Body of pancreas (tissue), 4 donors: Measurements from ENCODE around the gene EIF1AY. TPM values are rescaled to one million over a fixed set of nuclear protein-coding genes. Genes with fewer than 3 reads are reported as not detected.
"Not testable (repeated sequence)": the region's sequence is repeated elsewhere in the genome, so short reads cannot be mapped to it uniquely, and the experiment has no call there.

Experiments used
- ATAC-seq: fragments of 150-250 bp; one replicate; pipeline ENCODE4 v1.9.1; 2016
- DNase-seq, 4 donors: peaks; one replicate each; pipeline ENCODE4 v3.0.0-alpha.2; 2019
- H3K27ac ChIP-seq, 4 donors: fragments of 200-600 bp; sonication (generic); 1 replicate in 3 of 4; 2 replicates in 1 of 4; pipeline versions ENCODE4 v1.5.1 to v1.6.1; 2016 to 2019; ENCODE audit warnings: mild to moderate bottlenecking in 1 of 4, mixed read lengths in 1 of 4, moderate library complexity in 1 of 4
- H3K27me3 ChIP-seq, 2 donors: fragments of 200-600 bp; sonication (generic); one replicate each; pipeline ENCODE4 v1.6.0; 2016; ENCODE audit warnings: mild to moderate bottlenecking in 1 of 2
- H3K36me3 ChIP-seq, 2 donors: fragments of 200-600 bp; sonication (generic); replicated peaks in 1 of 2; 2 replicates each; pipeline ENCODE4 v1.5.1; 2016; ENCODE audit warnings: low read depth in 2 of 2; ENCODE audit not compliant: insufficient read depth in 1 of 2
- H3K4me1 ChIP-seq: fragments of 200-600 bp; sonication (generic); one replicate; pipeline ENCODE4 v1.6.0; 2016
- H3K4me3 ChIP-seq, 2 donors: fragments of 200-600 bp; sonication (generic); 1 replicate in 1 of 2; 2 replicates in 1 of 2; pipeline ENCODE4 v1.5.1; 2016 to 2019
- H3K9me3 ChIP-seq, 3 donors: fragments of 200-600 bp; sonication (generic); 1 replicate in 2 of 3; 2 replicates in 1 of 3; pipeline ENCODE4 v1.5.1; 2016
- POLR2A ChIP-seq, 3 donors: fragments of 450-650 bp; IDR thresholded peaks; one replicate each; pipeline ENCODE4 v1.6.1; 2016; ENCODE audit warnings: antibody characterized with exemption in 3 of 3, mild to moderate bottlenecking in 2 of 3
- WGBS, 2 donors: methylation state at CpG; one replicate each; pipeline ENCODE4 v1.1.5; 2017; 5-methylcytosine and 5-hydroxymethylcytosine counted together
- intact Hi-C: fragments of 100-400 bp; cut with DNase I; formaldehyde crosslinking; loops from one replicate; pipeline ENCODE4 v1.15.1; 2023
- total RNA-seq, 2 donors: library from RNA; depleted of rRNA; stranded (reverse); fragments of >200 nt; gene quantifications; one replicate each; pipeline ENCODE4 v1.1.0, GENCODE V29; 2016
- TF ChIP-seq, protein P1 (sequence below), 7 experiments: fragments of 450-650 bp in 4 of 7; fragments of 200-600 bp in 3 of 7; sonication (generic) in 3 of 7; IDR thresholded peaks; one replicate each; pipeline ENCODE4 v1.5.1; 2016 to 2019; ENCODE audit warnings: antibody characterized with exemption in 7 of 7

The EIF1AY gene
- total RNA-seq, 2 donors from 2014 or later = not detected

- no peak overlapping the region for H3K27ac ChIP-seq
- TF ChIP-seq POLR2A (IDR thresholded peaks at IDR 0.05) = no peak
- TF ChIP-seq, protein P1, sequence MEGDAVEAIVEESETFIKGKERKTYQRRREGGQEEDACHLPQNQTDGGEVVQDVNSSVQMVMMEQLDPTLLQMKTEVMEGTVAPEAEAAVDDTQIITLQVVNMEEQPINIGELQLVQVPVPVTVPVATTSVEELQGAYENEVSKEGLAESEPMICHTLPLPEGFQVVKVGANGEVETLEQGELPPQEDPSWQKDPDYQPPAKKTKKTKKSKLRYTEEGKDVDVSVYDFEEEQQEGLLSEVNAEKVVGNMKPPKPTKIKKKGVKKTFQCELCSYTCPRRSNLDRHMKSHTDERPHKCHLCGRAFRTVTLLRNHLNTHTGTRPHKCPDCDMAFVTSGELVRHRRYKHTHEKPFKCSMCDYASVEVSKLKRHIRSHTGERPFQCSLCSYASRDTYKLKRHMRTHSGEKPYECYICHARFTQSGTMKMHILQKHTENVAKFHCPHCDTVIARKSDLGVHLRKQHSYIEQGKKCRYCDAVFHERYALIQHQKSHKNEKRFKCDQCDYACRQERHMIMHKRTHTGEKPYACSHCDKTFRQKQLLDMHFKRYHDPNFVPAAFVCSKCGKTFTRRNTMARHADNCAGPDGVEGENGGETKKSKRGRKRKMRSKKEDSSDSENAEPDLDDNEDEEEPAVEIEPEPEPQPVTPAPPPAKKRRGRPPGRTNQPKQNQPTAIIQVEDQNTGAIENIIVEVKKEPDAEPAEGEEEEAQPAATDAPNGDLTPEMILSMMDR (IDR thresholded peaks at IDR 0.05) = no peak
- intact Hi-C loops = no loop called here
- 60 to 61% methylated on average over 2 of the region's 2 CpGs for WGBS, 2 donors
- no peaks in the 10 kb centered on the region for H3K36me3 ChIP-seq
- no peaks in the 10 kb centered on the region for H3K9me3 ChIP-seq
- H3K4me1 ChIP-seq = no peaks in the 10 kb centered on the region
- no peak overlapping the region for H3K4me3 ChIP-seq
- no peaks in the 10 kb centered on the region for H3K27me3 ChIP-seq
- ATAC-seq = no peak
- DNase-seq = no peak
These were observed 29.5 kb upstream of the EIF1AY start for GRCh38 chrY:20546071-20546470.

GRCh38 chrY:20549289-20549688 is 26.3 kb upstream of the EIF1AY start:
- DNase-seq = no peak
- no peak overlapping the region for H3K4me3 ChIP-seq
- no peak for ATAC-seq
- H3K27ac ChIP-seq = no peak overlapping the region
- no peaks in the 10 kb centered on the region for H3K36me3 ChIP-seq
- H3K4me1 ChIP-seq = no peaks in the 10 kb centered on the region
- TF ChIP-seq, protein P1 (IDR thresholded peaks at IDR 0.05) = no peak
- TF ChIP-seq POLR2A (IDR thresholded peaks at IDR 0.05) = no peak
- WGBS, 2 donors = 50 to 59% methylated on average over 1 of the region's 1 CpG
- intact Hi-C loops = no loop called here
- H3K27me3 ChIP-seq = no peaks in the 10 kb centered on the region
- no peaks in the 10 kb centered on the region for H3K9me3 ChIP-seq

- Histone ChIP-seq H3K27ac (no peak overlapping the region), H3K4me1 (no peaks in the 10 kb centered on the region), H3K36me3 (no peaks in the 10 kb centered on the region), H3K27me3 (no peaks in the 10 kb centered on the region), H3K4me3 (no peak overlapping the region), H3K9me3 (no peaks in the 10 kb centered on the region)
- DNase-seq = no peak
- no peak for TF ChIP-seq POLR2A (IDR thresholded peaks at IDR 0.05)
- TF ChIP-seq, protein P1 (IDR thresholded peaks at IDR 0.05) = no peak
- ATAC-seq = no peak
- intact Hi-C loops = no loop called here
- whole genome bisulfite sequencing, 2 donors = 100% methylated on average over 1 of the region's 28 CpGs; no CpG with 5 or more reads in 1 of the 2 donors
These were observed 23.7 kb upstream of the EIF1AY start for GRCh38 chrY:20551840-20552239.

- intact Hi-C loops = not testable (repeated sequence)
- WGBS, 2 donors = 87 to 92% methylated on average over 9 to 10 of the region's 10 CpGs
These were observed 22.7 kb upstream of the EIF1AY start for GRCh38 chrY:20552764-20553323.

DNA sequence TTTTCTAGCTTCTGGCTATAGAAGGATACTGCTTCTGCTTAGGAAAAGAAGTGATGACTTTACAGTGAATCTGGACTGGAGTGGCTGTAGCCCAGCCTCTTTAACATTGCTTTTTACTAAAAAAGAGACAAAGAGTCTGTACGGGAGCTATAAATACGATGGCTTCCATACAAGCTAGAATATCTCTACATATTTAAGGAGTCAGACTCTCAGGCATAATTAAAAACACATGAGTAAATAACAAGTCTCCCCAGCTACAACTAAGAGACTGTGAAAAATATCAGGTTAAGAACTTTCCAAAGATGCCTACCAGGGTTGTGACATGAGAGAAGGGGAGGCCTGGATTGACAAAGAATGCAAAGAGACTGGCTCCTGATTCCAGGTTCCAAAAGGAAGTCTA is 19.8 kb upstream of the EIF1AY start:
- 87 to 90% methylated on average over 2 of the region's 2 CpGs for WGBS, 2 donors

More at GRCh38 chrY:20552764-20553323, 22.7 kb upstream of the EIF1AY start:
- not testable (repeated sequence) for H3K36me3 ChIP-seq, H3K4me1 ChIP-seq, ATAC-seq, DNase-seq, H3K4me3 ChIP-seq, H3K27ac ChIP-seq, H3K27me3 ChIP-seq, H3K9me3 ChIP-seq

More for the DNA sequence above, 19.8 kb upstream of the EIF1AY start:
- Histone ChIP-seq H3K4me1 (peaks cover 4% of the 10 kb centered on the region), H3K27me3 (no peaks in the 10 kb centered on the region), H3K9me3 (no peaks in the 10 kb centered on the region), H3K36me3 (no peaks in the 10 kb centered on the region), H3K4me3 (no peak overlapping the region), H3K27ac (no peak overlapping the region)
- ATAC-seq (no peak), DNase-seq (no peak)
- intact Hi-C loops = no loop called here
- TF ChIP-seq, protein P1 (IDR thresholded peaks at IDR 0.05) = no peak
- TF ChIP-seq POLR2A (IDR thresholded peaks at IDR 0.05) = no peak
